Measurements from ENCODE around the gene GATAD2B.

GATAD2B gene

DNA sequence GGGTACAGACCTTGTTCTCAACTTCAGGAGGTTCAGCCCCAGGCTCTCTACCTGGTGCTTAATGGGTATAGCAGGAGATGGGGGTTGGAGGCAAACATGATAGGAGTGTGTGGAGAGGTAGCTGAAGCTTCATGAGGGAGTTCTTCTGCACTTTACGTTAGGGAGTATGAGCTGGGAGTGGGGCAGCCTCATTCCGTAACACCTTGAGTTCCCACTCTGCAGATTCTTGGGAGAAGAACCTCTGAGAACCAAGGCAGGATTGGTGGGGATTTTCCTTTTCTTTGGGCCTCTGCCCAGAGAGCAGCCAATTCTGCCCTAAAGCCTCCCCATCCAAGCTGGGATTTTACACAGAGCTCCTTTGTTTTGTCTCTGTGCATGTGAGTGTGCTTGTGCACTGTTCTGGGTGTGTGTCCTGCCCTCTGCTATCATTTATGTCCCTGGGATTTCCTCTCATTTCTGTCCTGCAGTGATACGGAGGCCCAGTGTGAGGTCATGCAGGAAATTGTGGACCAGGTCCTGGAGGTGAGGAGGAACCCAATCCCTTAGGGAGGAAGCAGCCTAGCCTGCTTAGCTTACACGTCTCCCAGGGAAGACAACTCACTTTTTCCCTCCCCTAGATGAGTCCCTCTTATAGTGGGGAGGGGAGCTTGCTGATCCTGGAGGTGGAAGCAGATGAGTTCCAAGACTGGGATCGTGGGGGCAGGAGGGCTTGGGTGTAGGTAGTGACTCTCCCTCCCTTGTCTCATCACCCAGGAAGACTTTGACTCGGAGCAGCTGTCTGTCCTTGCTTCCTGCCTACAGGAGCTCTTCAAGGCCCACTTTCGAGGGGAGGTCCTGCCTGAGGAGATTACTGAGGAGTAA is 159.2 kb downstream of the GATAD2B start:
- no peak for DNase-seq (ENCODE audit: low read depth in 2 of 2)

- DNase-seq (ENCODE audit: low read depth in 2 of 2): no peak
Observed at GRCh38 chr1:153760440-153760839, 162.3 kb downstream of the GATAD2B start.

All from fibroblast of skin of left quadriceps (primary cell).